Heart left ventricle (tissue), 16 donors: ENCODE measurements around the gene METTL22. TPM values are rescaled to one million over a fixed set of nuclear protein-coding genes. Genes with fewer than 3 reads are reported as not detected.
A peak's percentile ranks its signal among the peaks of the same experiment; 100 is the strongest.

Source experiments
- ATAC-seq, 4 donors: fragments of 200-7000 bp; cut with Tn5 transposase; one replicate each; pipeline ENCODE4 v1.9.1; 2020 to 2022; ENCODE audit warnings: moderate library complexity in 4 of 4, mild to moderate bottlenecking in 3 of 4, moderate number of reproducible peaks in 1 of 4
- DNase-seq, 5 donors: peaks; one replicate each; pipeline ENCODE4 v3.0.0-alpha.2; 2020
- H3K27ac ChIP-seq, 12 donors: fragments of 200-600 bp; sonication (generic) in 4 of 12; one replicate each; pipeline versions ENCODE4 v1.5.0 to v1.8.0; 2016 to 2022; ENCODE audit warnings: mild to moderate bottlenecking in 2 of 12
- H3K27me3 ChIP-seq, 9 donors: fragments of 200-600 bp; sonication (generic) in 2 of 9; one replicate each; pipeline versions ENCODE4 v1.5.1 to v1.8.0; 2016 to 2022; ENCODE audit warnings: mild to moderate bottlenecking in 3 of 9
- H3K36me3 ChIP-seq, 9 donors: fragments of 200-600 bp; sonication (generic) in 2 of 9; one replicate each; pipeline versions ENCODE4 v1.5.0 to v1.8.0; 2018 to 2022; ENCODE audit warnings: mild to moderate bottlenecking in 2 of 9
- H3K4me1 ChIP-seq, 12 donors: fragments of 200-600 bp; sonication (generic) in 4 of 12; one replicate each; pipeline versions ENCODE4 v1.5.0 to v1.8.0; 2016 to 2022; ENCODE audit warnings: mild to moderate bottlenecking in 3 of 12
- H3K4me3 ChIP-seq, 12 donors: fragments of 200-600 bp; sonication (generic) in 4 of 12; one replicate each; pipeline versions ENCODE4 v1.5.0 to v1.8.0; 2017 to 2022; ENCODE audit warnings: mild to moderate bottlenecking in 9 of 12, moderate library complexity in 4 of 12
- H3K9me3 ChIP-seq, 12 donors: fragments of 200-600 bp; sonication (generic) in 4 of 12; one replicate each; pipeline versions ENCODE4 v1.5.0 to v1.8.0; 2016 to 2022; ENCODE audit warnings: mild to moderate bottlenecking in 1 of 12
- POLR2A ChIP-seq, 2 donors: fragments of 450-650 bp; IDR thresholded peaks; one replicate each; pipeline ENCODE4 v1.6.1; 2017; ENCODE audit warnings: antibody characterized with exemption in 2 of 2, mild to moderate bottlenecking in 2 of 2, moderate library complexity in 2 of 2
- WGBS, 4 donors: extraction: QIAGEN DNeasy Blood & Tissue Kit in 2 of 4; methylation state at CpG; one replicate each; pipeline versions ENCODE4 v1.1.5 to v1.1.7; 2013 to 2018; 5-methylcytosine and 5-hydroxymethylcytosine counted together
- intact Hi-C, 10 donors: fragments of 100-400 bp; cut with DNase I; formaldehyde crosslinking; loops; one replicate each; pipeline versions ENCODE4 v1.11.1 to v1.14.2; 2022
- polyA plus RNA-seq, 2 donors: library from polyadenylated mRNA; stranded (reverse); fragments of 200-250 nt; gene quantifications; one replicate each; pipeline ENCODE4 v1.2.3, GENCODE V29; 2013
- total RNA-seq, 9 donors: library from RNA; depleted of rRNA in 2 of 9; stranded (reverse); fragments of >200 nt in 2 of 9; fragmentation: NEBNext Ultra II Directional in 3 of 9; extraction: Animal tissue kit (Norgen Biotek cat#: 25700) in 3 of 9; gene quantifications; one replicate each; pipeline versions ENCODE4 v1.1.0 to v1.2.4, GENCODE V29; 2016 to 2023
- TF ChIP-seq, protein P1 (sequence below), 12 donors: fragments of 200-600 bp; sonication (generic) in 4 of 12; IDR thresholded peaks; one replicate each; pipeline versions ENCODE4 v1.5.0 to v1.8.0; 2018 to 2022; ENCODE audit warnings: antibody characterized with exemption in 12 of 12, mild to moderate bottlenecking in 5 of 12
- donor health status: ischemic (EF 13 %, LVEDD 7.1; RV severe dilation, severe dysfunction).
- donor health status: healthy with polysubstance abuse.
- donor health status: DM: no; HTN: yes; CAD: no.
- donor health status: DM: no; HTN: no; CAD: no.
- donor health status: ischemic (EF 25% LVEDD 6.9; RV normal size, moderate dysfunction).
- donor health status: ischemic (EF 25% LVEDD 5.7; RV mildly dilated, moderate dysfunction).
- donor health status: healthy.
- donor health status: DM: yes; HTN: yes; CAD: no.
- donor health status: ischemic (EF 35%, LVEDD 5.7; RV mildly dilated, moderate dysfunction).
- donor health status: nonischemic (EF 11% LVEDD 7.7; RV severe dilation, severe dysfunction).
- donor health status: DM: yes; HTN: yes; CAD: no.
- donor health status: PGD.
- donor health status: ischemic (EF 29% LVEDD 5.4; RV normal size, mild dysfunction).
- donor health status: nonischemic (EF 23%, LVEDD 6.1; RV moderate dilation, normal function).

Gene METTL22
- total and polyA plus RNA-seq, 11 donors = 15.3 to 80.3 (median 34.0) TPM

DNA sequence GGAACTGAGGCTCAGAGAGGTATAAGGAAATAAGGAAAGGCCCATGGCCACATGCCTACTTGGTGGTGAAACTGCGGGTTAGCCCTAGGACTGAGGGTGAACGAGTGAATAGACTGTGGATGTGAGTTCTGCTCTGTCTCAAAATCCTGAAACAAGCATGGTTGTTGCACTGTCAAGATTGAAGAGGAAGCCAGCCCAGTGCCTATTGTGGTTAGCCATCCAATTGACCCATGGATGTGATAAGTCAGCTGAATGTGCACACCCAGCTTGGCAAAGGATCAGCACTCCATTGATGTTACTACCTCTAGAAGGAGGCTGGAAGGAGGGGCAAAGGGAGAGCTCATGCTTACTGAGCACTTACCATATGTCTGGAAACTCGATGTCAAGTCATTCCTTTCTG lies 35.6 kb upstream of the METTL22 start:
- intact Hi-C loops = no loop called here
- TF ChIP-seq, protein P1, sequence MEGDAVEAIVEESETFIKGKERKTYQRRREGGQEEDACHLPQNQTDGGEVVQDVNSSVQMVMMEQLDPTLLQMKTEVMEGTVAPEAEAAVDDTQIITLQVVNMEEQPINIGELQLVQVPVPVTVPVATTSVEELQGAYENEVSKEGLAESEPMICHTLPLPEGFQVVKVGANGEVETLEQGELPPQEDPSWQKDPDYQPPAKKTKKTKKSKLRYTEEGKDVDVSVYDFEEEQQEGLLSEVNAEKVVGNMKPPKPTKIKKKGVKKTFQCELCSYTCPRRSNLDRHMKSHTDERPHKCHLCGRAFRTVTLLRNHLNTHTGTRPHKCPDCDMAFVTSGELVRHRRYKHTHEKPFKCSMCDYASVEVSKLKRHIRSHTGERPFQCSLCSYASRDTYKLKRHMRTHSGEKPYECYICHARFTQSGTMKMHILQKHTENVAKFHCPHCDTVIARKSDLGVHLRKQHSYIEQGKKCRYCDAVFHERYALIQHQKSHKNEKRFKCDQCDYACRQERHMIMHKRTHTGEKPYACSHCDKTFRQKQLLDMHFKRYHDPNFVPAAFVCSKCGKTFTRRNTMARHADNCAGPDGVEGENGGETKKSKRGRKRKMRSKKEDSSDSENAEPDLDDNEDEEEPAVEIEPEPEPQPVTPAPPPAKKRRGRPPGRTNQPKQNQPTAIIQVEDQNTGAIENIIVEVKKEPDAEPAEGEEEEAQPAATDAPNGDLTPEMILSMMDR (IDR thresholded peaks at IDR 0.05) = no peak
- no peak for TF ChIP-seq POLR2A (IDR thresholded peaks at IDR 0.05)
- Histone ChIP-seq H3K27ac (no peak overlapping the region), H3K36me3 (no peaks in the 10 kb centered on the region), H3K4me1 (peaks cover 0 to 17% (median 1%) of the 10 kb centered on the region in 12 donors), H3K27me3 (peaks cover 17 to 45% (median 29%) of the 10 kb centered on the region in 9 donors), H3K4me3 (no peak overlapping the region), H3K9me3 (no peaks in the 10 kb centered on the region)
- WGBS, 4 donors = 73 to 84% (median 76%) methylated on average over 3 of the region's 3 CpGs
- ATAC-seq (no peak), DNase-seq (no peak)

DNA sequence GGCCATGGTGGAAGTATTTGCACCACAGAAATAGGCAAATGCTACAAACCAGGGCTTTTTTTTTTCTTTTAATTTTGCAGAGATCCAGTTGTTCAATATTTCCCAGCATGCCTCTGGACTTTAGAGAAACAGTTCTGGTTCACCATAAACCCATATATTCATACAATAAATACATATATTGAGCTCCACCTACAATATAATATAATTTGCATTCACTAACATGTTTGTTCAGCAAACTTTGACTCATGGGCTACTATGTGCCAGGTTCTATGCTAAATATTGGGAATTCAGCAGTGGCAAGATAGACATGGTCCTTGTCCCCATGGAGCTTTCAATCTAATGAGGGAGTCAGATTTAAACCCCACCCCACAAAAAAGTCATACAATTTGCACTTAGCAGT lies 34.4 kb upstream of the METTL22 start:
- Histone ChIP-seq H3K36me3 (no peaks in the 10 kb centered on the region), H3K4me3 (no peak overlapping the region), H3K27me3 (peaks cover 17 to 51% (median 34%) of the 10 kb centered on the region in 9 donors), H3K4me1 (peaks cover 0 to 17% (median 1%) of the 10 kb centered on the region in 12 donors), H3K9me3 (no peaks in the 10 kb centered on the region), H3K27ac (no peak overlapping the region)
- DNase-seq = no peak
- no peak for ATAC-seq
- intact Hi-C loops = no loop called here
- TF ChIP-seq, protein P1 (IDR thresholded peaks at IDR 0.05) = no peak
- TF ChIP-seq POLR2A (IDR thresholded peaks at IDR 0.05) = no peak

DNA sequence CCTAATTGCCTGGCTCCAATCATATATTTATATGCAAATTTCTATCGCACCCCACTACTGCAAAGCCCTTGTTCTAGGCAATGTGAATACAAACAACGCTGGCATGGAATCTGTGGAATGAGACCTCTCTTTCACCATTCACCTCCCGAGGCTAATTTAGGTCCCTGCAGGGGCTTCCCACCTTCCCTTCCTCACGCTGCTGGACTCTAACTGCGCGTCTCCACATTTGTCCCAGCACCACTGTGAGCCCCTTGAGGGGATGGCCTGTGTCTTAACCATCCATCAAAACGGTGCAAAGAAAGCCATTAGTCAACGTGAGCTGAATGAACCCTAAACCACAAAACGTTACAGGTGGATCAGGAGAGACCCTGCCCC lies 32.8 kb upstream of the METTL22 start:
- Histone ChIP-seq H3K4me3 (no peak overlapping the region), H3K9me3 (no peaks in the 10 kb centered on the region), H3K4me1 (peaks cover 0 to 17% (median 1%) of the 10 kb centered on the region in 12 donors), H3K36me3 (no peaks in the 10 kb centered on the region), H3K27me3 (peaks cover 17 to 67% (median 34%) of the 10 kb centered on the region in 9 donors), H3K27ac (no peak overlapping the region)
- ATAC-seq = no peak
- WGBS, 4 donors = 1 to 7% (median 2%) methylated on average over 8 to 9 of the region's 9 CpGs
- no peak for DNase-seq
- TF ChIP-seq POLR2A (IDR thresholded peaks at IDR 0.05) = no peak
- TF ChIP-seq, protein P1 (IDR thresholded peaks at IDR 0.05) = no peak
- intact Hi-C loops = no loop called here

DNA sequence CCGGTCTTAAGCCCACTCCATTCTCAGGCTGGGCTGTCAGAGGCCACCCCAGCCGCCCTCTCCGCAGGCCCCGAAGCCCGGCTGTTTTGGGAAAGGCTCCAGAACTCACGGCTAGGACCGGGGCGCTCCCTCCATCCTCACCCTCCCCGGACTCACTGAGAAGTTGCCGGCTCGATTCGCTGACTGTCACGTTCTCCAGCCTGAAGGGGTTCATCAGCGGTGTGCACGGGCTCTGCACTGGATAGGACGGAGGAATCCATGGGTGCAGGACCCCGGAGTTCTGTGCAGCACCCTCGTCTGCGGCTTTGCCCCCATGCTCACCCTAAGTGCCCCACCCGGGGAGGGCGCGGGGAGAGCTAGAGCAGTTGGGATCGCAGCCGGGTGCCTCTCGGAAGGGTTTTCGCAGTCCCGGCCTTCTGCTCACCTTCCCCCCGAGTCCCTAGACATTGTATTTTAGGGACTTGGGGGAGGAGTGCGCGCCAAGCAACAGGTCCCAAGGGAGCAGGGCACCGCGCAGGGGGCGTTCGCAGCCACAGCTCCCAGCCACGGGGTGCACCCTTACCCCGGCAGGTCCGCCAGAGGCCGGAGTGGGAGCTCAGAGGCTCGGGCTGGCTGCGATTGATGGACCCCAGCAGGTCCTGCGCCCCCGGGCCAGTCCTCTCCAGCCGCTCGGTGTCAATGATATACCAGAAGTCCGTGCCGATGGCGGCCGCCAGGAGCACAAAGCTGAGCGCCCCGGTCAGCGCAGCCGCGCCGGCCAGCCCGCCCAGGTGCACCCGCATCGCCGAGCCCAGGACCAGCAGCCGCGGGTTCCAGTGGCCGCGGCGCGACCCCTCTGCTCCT lies 32.2 kb upstream of the METTL22 start:
- Histone ChIP-seq H3K4me1 (peaks cover 0 to 17% (median 1%) of the 10 kb centered on the region in 12 donors), H3K4me3 (peak overlapping the region in 11 of 12 donors; percentile 16 to 42 (median 23)), H3K27ac (no peak overlapping the region), H3K9me3 (no peaks in the 10 kb centered on the region), H3K36me3 (no peaks in the 10 kb centered on the region), H3K27me3 (peaks cover 17 to 65% (median 34%) of the 10 kb centered on the region in 9 donors)
- DNase-seq (no peak), ATAC-seq (peak in 2 of 4 donors; percentile 37 to 49)
- 0 to 2% (median 1%) methylated on average over 7 to 64 of the region's 64 CpGs for WGBS, 4 donors
- TF ChIP-seq, protein P1 (IDR thresholded peaks at IDR 0.05) = no peak
- TF ChIP-seq POLR2A (IDR thresholded peaks at IDR 0.05) = no peak
- intact Hi-C loops = no loop called here
